ENCODE measurements around the gene PTGIS.

The PTGIS gene

DNA sequence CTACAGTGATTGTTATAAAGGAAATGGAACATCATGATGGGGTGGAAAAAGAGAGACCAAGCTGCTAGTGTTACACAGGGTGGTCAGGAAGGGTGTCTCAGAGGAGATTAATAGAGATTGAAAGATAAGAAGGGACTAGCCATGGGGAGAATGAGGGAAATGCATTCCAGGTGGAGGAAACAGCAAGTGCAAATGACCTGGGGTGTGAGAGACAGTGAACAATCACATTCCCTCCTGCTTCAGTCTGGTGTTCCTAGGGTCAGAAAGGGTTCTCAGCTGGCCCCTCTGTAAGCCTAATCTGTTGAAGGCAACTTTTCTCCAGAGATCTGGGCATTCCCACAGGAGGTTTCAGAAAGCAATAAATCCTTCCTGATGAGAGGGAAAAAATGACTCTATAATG, 81.9 kb downstream of the PTGIS start:
- DNase-seq, result no peak

DNA sequence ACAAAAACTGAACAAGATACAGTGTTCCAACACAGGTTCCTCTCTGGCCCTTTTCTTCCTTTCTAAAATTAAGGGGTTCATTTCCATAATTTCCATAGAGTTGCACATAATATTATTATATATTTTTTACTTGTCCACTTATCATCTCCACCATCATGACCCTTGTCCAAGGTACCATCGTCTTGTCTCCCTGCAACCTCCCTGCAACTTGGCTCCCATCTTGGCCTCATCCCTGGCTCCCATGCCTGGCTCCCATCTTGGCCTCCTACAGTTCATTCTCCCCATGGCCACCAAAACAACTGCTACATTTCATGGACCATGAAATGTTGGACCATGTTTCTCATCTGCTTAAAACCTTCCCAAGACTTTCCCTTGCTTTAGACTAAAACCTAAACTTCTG, 82.4 kb downstream of the PTGIS start:
- no peak for DNase-seq

DNA sequence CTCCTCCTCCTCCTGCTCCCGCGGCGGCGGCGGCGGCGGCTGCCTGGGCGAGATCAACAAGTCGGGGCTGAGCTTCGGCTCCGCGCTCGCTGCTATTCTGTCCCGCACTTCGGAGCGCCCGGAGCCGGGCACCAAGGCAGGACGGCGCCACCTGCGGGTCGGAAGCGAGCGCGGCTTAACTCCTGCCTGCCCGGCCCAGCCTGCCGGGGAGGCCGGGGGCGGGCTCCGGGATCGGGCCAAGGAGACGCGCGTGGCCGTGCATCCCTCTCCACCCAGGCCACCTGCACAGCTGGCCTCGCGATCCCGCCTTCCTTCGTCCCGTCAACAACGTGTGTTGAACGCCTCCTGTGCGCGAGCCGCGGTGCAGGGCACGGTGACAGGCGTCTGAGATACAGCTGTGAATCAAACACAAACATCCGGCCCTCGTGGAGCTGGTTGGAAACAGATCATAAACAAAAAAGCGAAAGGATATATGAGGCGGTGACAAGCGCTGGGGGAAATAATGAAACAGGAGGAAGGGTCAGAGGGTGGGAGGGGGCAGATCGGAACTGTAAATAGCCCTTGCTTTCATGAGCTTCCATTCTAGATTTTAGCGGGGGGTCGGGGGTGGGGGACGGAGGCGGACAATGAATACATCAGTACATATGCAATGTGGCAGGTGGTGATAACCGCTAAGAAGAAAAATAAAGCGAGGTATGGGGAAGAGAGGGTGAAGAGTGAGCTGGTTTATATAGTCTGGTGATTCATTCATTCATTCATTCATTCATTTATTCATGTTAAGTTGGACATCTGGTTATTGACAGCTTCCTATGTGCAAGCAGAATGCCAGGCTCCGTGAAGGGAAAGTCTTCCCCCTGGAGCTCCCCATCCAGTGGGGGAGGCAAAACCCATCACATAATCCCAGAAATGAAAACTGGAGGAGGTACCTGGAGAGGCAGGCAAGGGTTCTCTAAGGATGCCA, 83.5 kb downstream of the PTGIS start:
- peak; percentile 86 for DNase-seq

DNA sequence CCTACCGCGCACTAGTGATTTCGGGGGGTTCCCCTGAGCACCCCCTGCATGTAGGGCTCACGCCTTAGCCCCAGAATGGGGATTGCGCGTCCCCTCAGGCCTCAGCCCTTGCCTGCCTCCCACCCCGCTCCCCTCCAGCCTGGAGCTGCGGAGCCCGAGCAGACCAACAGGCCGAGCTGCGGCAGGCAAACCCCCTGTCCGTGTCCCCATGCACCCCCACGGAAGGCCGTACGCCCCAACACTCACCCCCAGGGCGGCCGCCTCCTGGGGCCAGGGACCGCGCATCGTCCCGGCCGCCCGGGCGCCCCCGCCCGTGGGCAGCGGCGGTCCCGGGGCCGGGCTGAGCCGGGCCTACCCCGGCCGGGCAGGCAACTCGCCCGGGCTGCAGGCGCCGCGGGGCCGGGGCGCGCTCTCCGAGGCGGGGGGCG, 84.2 kb downstream of the PTGIS start:
- no peak for DNase-seq

DNA sequence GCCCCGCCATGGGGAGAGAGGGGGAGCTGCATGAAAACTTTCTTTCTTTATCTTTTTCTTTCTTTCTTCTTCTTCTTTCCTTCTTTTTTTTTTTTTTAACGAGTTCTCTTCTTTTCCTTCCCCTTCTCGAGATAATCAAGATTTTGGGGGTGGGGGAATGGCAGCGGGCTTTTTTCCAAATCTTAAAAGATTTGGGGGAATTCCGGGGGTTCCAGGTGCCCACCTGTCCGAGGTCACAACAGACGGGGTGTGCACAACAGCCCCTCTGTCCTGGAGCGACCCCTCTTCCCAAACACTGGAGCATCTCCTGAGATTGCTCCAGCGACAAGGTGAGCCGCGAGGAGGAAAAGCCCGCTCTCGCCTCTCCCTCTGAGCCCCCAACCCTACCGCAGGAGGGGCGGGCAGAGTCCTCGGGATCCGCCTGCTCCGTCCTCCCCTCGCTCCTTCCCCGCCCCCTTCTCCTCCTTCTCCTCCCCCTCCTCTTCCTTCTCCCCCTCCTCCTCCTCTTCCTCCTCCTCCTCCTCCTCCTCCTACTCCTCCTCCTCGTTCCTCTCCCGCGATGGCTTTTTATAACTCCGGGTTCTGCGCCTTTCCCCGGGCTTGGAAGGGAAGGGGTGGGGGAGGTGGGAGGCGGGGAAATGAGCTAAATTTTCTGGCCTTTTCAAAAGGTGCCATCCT, 84.8 kb downstream of the PTGIS start:
- DNase-seq, result no peak

DNA sequence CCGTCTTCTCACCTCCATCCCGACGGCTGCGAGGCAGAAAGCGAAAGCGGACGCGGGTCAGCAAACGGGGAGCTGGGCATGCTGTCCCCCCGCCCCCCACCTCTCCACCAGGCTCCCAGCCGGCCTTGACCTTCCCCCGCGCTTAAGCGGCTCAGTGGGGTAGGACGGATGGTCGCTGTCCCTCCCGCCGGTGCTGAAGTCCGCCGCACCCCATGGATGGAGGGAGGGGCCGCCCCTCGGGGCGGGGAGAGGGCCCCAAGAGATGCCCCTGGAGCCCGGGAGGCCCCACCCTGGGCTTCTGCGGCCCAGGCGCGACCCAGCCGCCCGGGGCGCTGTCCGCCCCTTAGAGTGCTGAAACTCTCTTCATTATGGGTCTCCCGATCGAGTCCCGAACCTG, 85.3 kb downstream of the PTGIS start, which contains the start of gene KCNB1:
Gene KCNB1 (minus strand): TSS at position 48 of the 397 bp plus-strand sequence. CDS start 188 bp downstream, outside the sequence.
- peak; percentile 75 for DNase-seq

DNA sequence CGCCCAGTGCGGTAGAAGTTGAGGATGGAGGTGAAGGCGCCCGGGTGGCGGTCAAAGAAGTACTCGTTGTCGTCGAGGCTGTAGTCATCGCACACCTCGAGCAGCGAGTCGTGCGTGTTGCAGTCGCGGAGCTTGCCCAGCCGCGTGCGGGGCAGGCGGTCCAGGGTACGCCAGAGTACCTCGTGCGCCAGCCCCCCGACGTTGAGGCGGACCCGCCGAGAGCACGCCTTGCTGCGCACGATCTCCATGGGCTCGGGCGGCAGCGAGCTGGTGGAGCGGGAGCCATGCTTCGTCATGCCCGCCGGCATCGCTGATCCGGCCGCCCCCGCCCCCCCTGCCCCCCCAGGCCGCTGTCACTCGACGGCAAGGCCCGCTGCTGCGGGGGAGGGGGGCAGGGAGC, 85.8 kb downstream of the PTGIS start:
- no peak for DNase-seq

DNA sequence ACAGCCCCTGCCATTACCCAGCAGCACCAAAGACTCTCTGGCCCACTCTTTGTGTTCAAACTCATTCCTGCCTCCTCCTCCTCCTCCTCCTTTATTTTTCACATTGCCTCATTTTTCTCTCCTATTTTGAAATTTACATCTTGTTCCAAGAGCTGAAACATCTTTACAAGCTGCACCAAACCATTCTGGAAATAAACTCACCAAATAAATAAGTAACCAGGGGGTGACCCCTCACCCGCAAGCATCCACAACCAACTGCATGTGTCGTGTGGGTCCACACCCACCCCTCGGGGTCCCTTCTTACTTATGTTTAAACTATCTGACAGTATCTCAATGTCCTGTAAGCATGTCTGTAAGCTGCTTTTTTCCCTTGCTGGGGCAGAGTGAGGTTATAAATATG, 86.8 kb downstream of the PTGIS start:
- no peak for DNase-seq

DNA sequence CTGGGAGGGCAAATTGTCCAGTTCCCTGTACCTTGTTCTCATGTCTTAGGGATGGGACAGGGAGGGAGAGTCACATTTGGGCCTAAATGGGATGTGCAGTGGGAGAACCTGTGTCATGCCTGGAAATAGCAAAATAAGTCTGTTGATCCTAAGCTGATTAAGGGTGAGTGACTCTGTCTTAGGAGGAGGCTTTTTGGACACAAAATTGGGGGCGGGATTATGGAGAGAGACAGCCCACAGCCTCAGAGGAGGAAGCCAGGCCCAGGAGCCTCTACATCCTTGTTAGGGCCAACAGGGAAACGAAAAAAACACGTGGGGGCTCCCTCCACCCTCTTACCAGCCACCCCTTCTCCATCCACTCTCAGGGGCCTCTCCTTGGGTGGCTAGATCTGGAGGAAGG, 87.7 kb downstream of the PTGIS start:
- no peak for DNase-seq

DNA sequence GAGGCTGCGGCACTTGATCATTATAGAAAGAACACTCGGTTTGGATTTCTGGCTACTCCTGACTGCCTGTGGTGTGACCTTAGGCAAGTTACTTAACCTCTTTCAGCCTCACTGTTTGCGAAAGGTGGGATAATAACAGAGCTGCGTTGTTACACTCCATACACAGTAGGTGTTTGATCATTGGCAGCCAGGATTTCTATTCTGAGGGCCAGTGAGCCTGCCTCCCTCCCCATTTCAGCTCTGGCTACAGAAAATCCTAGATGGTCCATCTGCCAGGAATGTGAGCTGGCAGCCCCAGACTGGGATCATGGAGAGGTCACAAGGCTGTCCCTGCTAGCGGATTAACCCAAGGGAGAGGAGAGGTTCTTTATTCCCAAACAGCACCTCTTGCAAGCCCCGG, 88.2 kb downstream of the PTGIS start:
- DNase-seq, result no peak

DNA sequence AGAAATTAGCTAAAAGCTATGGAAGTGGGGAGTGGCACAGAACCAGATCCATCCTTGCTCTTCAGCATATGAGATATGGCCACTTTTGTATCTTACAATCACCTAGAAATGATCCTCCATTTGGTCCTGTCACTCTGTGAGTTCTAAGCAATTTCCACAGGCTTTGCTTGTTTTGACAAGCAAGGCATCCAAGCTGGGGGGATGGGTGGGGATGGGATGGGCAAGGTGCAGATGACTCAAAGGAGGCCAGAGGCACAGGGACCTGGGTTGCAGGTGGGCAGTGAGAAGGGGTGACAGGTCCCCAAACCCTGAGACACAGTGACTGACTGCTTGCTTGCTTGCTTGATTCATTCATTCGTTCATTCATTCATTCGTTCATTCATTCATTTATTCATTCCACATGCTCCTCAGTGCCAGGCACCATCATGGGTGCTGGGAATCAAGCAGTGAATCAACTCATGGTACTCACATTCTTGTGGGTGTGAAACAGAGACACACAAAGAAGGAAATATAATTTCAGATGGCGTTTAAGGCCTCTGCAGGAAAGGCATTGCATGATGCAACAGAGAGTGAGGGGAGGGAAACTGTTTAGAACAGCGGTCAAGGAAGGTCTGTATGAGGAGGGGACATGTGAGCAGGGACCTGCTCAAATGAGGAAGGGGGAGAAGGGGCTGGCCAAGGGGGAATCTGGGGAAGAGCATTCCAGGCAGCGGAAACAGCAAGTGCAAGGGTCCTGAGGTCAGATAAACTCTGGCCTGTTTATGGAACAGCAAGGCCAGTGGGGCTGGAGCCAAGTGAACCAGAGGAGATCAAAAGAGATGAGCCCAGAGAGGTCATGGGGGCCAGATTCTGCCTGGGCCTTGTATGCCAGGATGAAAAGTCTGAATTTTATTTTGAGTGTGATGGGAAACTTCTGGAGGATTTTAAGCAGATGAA, 88.9 kb downstream of the PTGIS start:
- no peak for DNase-seq

DNA sequence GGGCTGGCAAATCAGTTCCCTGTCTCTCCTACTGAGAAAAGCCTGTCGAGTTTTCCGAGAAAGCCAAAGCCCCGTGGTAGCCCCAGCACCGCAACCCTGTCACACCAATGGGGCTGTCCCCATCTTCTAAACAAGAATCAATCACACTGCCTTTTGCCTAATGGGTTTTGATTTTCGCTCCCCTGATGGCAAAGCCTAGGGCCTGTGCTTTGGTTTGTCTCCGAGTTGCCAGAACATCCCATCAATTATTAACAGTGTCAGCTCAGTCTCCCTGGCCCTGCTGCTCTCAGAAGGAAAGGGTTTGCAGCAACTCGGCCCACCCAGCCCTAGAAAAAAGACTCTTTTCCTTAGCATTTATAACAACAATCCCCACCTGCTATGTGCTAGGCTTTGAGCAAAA, 89.7 kb downstream of the PTGIS start:
- no peak for DNase-seq

DNA sequence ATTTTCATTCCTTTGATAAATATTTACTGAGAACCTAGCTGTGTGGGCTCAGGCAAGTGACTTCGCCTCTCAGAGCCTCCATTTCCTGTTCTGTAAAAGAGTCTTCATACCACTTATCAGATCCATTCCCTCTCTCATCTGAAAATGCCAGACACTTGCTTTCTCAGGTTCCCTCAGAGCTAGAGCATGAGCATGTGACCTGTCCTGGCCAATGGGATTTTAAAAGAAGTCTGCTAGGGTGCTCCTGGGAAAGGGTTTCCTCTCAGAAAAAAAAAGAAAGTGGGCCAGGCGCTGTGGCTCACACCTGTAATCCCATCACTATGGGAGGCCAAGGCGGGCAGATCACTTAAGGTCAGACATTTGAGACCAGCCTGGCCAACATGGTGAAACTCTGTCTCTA, 90.7 kb downstream of the PTGIS start:
- DNase-seq, result no peak

DNA sequence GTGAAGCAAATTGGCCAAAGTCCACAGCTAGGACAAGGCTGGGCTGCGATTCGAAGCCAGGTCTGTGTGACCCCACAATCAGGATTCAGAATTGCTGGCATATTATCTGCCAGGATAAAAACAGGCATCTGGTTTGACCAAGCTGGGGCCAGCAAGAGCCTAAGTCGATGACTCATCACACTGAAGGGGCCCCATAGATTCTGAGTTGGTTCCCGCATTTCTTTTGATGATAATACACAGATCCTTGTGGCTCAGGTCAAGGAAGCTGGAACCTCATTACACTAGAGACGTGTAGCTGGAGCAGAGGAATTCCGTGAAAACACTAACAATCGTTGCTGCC, 92.0 kb downstream of the PTGIS start:
- DNase-seq, result no peak

DNA sequence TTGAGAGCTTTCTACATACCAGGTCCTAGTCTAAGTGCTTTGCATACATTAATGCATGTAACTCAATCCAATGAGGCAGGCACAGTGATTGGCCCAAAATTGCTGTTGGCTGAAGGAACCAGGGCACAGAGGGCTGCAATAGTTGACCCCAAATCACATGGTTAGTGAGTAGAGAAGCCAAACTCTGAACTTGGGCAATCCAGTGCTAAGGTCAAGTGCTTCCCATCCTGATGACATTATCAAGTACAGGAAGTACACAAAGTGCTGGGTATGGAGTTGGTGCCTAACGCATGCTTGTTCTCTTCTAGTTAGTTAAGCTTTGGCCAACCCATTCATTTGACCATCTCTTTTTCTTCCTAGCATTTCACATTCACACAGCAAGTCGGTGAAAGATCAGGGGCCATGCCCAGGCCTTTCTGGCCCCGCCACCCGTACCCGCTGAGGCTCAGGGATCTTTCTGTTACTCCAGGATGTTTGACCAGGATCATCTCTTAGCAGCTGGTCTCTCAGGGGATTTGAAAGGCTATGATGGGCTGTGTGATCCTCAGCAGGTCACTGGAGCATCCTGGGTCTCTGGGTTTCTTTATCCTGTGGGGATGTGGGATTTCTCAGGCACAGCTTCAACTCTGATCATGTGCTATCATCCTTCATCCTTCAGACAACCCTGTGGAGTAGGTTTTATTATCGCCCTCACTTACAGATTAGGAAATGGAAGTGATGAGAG, 92.5 kb downstream of the PTGIS start:
- no peak for DNase-seq

DNA sequence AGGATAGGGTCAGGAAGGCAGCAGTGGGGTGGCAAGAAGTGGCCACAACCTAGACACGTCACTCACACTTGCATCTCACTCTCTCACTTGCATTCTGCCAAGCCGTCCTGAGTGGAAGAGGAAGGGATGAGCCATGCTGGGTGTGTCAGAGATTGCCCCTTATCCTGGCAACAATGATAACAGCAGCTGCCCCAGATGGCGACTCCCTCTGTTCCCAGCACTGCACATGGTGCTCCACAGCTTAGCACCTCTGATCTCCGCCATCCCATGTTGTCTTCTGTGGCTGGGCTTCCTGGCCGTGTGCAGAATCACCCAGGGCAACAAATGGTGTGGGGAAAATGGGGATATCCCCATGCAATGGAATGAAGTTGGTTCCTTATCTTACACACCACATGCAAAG, 96.5 kb downstream of the PTGIS start:
- DNase-seq, result no peak

DNA sequence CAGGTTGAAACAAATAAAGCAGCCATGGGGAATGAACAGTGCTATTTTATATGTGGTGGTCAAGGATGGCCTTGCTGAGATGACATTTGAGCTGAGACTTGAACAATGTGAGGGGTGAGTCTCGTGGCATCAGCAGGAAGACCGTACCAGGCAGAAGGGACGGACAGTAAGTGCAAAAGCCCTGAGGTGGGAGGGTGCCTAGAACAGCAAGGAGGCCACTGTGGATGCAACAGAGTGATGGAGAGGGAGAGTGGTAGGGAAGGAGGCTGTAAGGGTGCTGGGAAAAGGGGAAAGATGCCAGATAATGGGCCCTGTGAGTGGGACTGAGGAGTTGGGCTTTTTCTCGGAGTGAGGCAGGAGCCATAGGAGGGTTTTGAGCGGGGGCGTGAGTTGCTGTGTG, 97.0 kb downstream of the PTGIS start:
- no peak for DNase-seq

DNA sequence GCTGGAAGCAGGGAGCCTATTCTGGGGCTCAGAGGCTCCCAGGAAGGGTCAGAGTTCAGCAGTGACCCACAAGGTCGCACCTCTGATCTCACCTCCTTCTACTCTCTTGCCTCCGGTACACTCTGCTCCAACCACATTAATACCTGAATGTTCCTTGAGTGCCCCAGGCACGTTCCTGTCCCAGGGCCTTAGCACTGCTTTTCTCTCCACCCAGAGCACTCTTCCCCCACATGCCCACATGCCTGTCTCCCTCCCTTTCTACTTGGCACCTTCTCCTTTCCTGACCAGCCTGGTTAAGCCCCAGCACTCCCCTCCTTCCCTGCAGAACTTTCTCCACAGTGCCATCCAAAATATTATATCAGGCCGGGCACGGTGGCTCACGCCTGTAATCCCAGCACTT, 98.9 kb downstream of the PTGIS start:
- DNase-seq, result no peak

DNA sequence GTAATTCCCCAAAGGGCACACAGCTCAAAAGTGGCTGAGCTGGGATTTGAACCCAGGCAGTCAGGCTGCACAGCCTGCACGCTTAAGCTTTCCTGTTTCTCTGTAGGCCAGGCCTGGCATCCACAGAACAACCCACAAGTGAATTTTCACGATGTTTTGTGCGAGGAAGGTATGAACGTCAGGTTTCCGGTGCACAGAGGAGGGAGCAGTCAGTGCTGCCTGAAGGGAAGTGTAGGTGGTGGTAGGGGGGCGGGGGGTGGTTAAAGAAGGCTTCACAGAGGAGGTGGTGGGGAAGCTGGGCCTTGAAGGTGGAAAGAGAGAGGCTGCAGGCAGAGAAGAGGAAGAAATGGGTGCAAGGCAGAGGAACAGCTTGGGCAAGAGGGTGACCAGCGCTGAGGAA, 99.5 kb downstream of the PTGIS start:
- no peak for DNase-seq

DNA sequence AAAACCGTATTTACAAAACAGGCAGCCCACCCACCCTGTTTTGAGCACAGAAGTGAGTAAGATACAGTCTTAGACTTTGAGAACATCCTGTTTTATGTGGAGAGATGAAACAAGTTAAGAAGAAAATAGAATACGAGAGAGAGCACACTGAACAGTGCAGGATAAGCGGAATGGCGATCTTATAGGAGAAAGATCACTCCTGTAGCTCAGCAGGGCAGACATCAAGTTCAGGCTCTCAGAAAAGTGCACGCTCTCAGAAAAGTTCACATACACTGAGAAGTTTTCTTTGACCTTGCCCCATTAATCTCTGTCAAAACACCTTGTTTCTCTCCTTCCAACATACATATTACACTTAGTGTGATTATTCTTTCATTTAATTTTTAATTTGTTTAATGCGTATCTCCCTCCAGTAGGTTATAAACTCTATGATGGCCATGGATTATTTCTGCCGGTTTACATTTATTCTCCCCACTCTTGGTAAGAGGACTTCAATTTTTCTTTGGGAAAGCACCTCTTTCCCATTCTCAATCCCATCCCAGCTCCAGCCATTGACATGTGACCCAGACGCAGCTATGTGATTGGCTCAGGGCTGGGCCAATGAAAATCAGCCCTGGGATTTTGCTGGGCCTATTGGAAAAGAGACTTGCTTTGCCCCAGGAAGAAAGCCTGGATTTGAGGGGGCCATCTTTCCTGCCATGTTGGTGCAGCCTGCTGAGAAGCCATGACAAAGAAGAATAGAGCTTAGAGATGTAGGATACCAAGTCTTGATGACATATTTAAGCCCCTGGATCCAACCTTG, 101.6 kb downstream of the PTGIS start:
- DNase-seq, result no peak

DNA sequence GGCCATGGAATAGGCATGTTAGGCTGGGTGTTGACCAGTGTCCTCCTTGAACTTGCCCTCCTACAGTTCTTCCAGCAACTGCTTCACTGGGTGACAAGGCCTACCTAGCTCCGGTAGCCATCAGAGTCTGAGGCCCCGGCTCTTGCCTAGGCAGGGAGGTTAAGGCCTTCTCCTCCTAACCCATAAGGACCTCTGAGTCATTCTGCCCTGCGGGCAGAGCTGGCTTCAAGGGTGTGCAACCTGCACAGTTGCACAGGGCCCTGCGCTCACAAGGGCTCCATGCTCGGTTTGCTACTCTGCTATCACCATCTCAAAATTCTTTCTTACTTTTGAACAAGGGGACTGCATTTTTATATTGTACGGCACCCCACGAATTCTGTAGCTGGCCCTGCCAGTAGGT, 103.4 kb downstream of the PTGIS start:
- DNase-seq, result no peak

DNA sequence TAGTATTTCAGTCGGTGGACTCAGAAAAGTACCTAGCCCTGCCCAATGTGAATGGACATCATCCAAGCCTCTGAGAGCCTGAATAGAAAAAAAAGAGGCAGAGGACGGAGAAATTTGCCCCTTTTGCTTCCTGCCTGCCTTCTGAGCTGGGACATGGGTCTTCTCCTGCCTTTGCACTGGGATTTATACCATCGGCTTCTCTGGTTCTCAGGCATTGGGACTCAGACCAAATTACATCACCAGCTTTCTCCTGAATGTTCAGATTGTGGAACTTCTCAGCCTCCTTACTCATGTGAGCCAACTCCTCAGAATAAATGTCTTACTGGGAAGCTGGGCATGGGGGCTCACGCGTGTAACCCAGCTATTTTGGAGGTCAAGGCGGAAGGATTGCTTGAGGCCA, 105.3 kb downstream of the PTGIS start:
- no peak for DNase-seq
